ENCODE results near the gene TNS2. TPM values are rescaled to one million over a fixed set of nuclear protein-coding genes. Genes with fewer than 3 reads are reported as not detected.
A peak's percentile ranks its signal among the peaks of the same experiment; 100 is the strongest.
"Not testable (repeated sequence)": the region's sequence is repeated elsewhere in the genome, so short reads cannot be mapped to it uniquely, and the experiment has no call there.

The TNS2 gene
- total RNA-seq, 6 experiments from 2014 or later: 50.5 to 139 (median 86.9) TPM

GRCh38 chr12:53103860-53104305 is 54.0 kb downstream of the TNS2 start:
- 27% methylated on average over 3 of the region's 3 CpGs for WGBS (ENCODE audit: insufficient coverage, low coverage, low lambda C conversion rate, missing lambda C conversion rate)
- H3K27ac ChIP-seq: peak overlapping the region in 2 of 3 donors; percentile 67 to 77
- peak in 3 of 4 donors; percentile 2 to 36 (median 10) for ATAC-seq

GRCh38 chr12:53105256-53105655 is 55.4 kb downstream of the TNS2 start:
- DNase-seq: no peak

More at GRCh38 chr12:53103860-53104305, 54.0 kb downstream of the TNS2 start:
- intact Hi-C loops (cut with DNase I): loop anchor here in 1 of 2 donors (5.0 kb wide), 1 partner anchor 37 kb away; no protein-coding TSS in a partner anchor
- no peaks in the 10 kb centered on the region for H3K9me3 ChIP-seq
- TF ChIP-seq CTCF (IDR thresholded peaks at IDR 0.05): no peak
- TF ChIP-seq POLR2A (IDR thresholded peaks at IDR 0.05): no peak
- H3K4me3 ChIP-seq: no peak overlapping the region
- peaks cover 0 to 49% (median 19%) of the 10 kb centered on the region in 4 donors for H3K4me1 ChIP-seq
- no peak for DNase-seq
- H3K36me3 ChIP-seq: no peaks in the 10 kb centered on the region
- no peaks in the 10 kb centered on the region for H3K27me3 ChIP-seq

GRCh38 chr12:53105712-53106439 is 56.0 kb downstream of the TNS2 start:
- Histone ChIP-seq H3K27ac (no peak overlapping the region), H3K4me1 (peaks cover 0 to 45% (median 16%) of the 10 kb centered on the region in 4 donors), H3K36me3 (no peaks in the 10 kb centered on the region), H3K9me3 (no peaks in the 10 kb centered on the region), H3K4me3 (no peak overlapping the region), H3K27me3 (no peaks in the 10 kb centered on the region)
- intact Hi-C loops (cut with DNase I): no loop called here
- TF ChIP-seq CTCF (IDR thresholded peaks at IDR 0.05) (no peak), POLR2A (IDR thresholded peaks at IDR 0.05) (no peak)
- WGBS (ENCODE audit: insufficient coverage, low coverage, low lambda C conversion rate, missing lambda C conversion rate): 100% methylated on average over 3 of the region's 7 CpGs
- no peak for ATAC-seq
- no peak for DNase-seq

More at GRCh38 chr12:53105256-53105655, 55.4 kb downstream of the TNS2 start:
- Histone ChIP-seq H3K9me3 (no peaks in the 10 kb centered on the region), H3K27ac (no peak overlapping the region), H3K4me3 (no peak overlapping the region), H3K36me3 (no peaks in the 10 kb centered on the region), H3K27me3 (no peaks in the 10 kb centered on the region), H3K4me1 (peaks cover 0 to 45% (median 16%) of the 10 kb centered on the region in 4 donors)
- peak; percentile 20 to 67 (median 42) for ATAC-seq
- intact Hi-C loops (cut with DNase I): no loop called here
- WGBS (ENCODE audit: insufficient coverage, low coverage, low lambda C conversion rate, missing lambda C conversion rate): 64% methylated on average over 4 of the region's 8 CpGs
- TF ChIP-seq CTCF (IDR thresholded peaks at IDR 0.05) (no peak), POLR2A (IDR thresholded peaks at IDR 0.05) (no peak)

- ATAC-seq (no peak), DNase-seq (no peak)
- no peak overlapping the region for H3K4me3 ChIP-seq
- no peak overlapping the region for H3K27ac ChIP-seq
- TF ChIP-seq POLR2A (IDR thresholded peaks at IDR 0.05): no peak
- no peak for TF ChIP-seq CTCF (IDR thresholded peaks at IDR 0.05)
- no peaks in the 10 kb centered on the region for H3K36me3 ChIP-seq
- H3K27me3 ChIP-seq: no peaks in the 10 kb centered on the region
- H3K9me3 ChIP-seq: no peaks in the 10 kb centered on the region
- intact Hi-C loops (cut with DNase I): no loop called here
- WGBS (ENCODE audit: insufficient coverage, low coverage, low lambda C conversion rate, missing lambda C conversion rate): 72% methylated on average over 7 of the region's 7 CpGs
- peaks cover 0 to 39% (median 14%) of the 10 kb centered on the region in 4 donors for H3K4me1 ChIP-seq
Observed at GRCh38 chr12:53107122-53107521, 57.3 kb downstream of the TNS2 start.

- ATAC-seq: not testable (repeated sequence)
Observed at GRCh38 chr12:53112431-53112830, 62.6 kb downstream of the TNS2 start.

More at GRCh38 chr12:53112431-53112830, 62.6 kb downstream of the TNS2 start:
- H3K27me3 ChIP-seq; H3K4me1 ChIP-seq; DNase-seq; intact Hi-C loops (cut with DNase I); H3K9me3 ChIP-seq; H3K27ac ChIP-seq; H3K36me3 ChIP-seq; H3K4me3 ChIP-seq: not testable (repeated sequence)
- 87% methylated on average over 4 of the region's 7 CpGs for WGBS (ENCODE audit: insufficient coverage, low coverage, low lambda C conversion rate, missing lambda C conversion rate)

Measured in right lobe of liver (tissue), 6 donors.